IMR-90 (cell line): ENCODE measurements around the gene SLC6A7. TPM values are rescaled to one million over a fixed set of nuclear protein-coding genes. Genes with fewer than 3 reads are reported as not detected.

Source experiments
- ATAC-seq: fragments of 200-7000 bp; cut with Tn5 transposase; 2 replicates; pipeline ENCODE4 v1.9.1; 2020; ENCODE audit warnings: low read depth, mild to moderate bottlenecking, moderate library complexity
- BruUV-seq: library from RNA; stranded (reverse); fragments of 400-500 nt; replicated peaks from 2 replicates; lab custom pipeline; 2021; lab: Mats Ljungman, UMichigan
- CTCF ChIA-PET: fragments of 300-600 bp; formaldehyde crosslinking; extraction: SDS; loops from one replicate; lab custom pipeline; 2021; ENCODE audit warnings: antibody characterized with exemption; lab: Yijun Ruan, JAX
- POLR2A ChIA-PET: fragments of 300-600 bp; sonication (Branson Sonifier 250); formaldehyde crosslinking; loops from one replicate; lab custom pipeline; 2022; ENCODE audit warnings: antibody characterized with exemption; ENCODE audit not compliant: unreplicated experiment; lab: Charles Lee
- DNase-seq: peaks from one replicate; pipeline ENCODE4 v3.0.0; 2013
- H2AFZ ChIP-seq: replicated peaks from 2 replicates; pipeline ENCODE3; 2013; ENCODE audit warnings: low read length, mild to moderate bottlenecking; ENCODE audit not compliant: poor library complexity
- H2AK5ac ChIP-seq: 2 replicates; pipeline ENCODE4 v1.6.1; 2013; ENCODE audit warnings: low read depth, low read length, inconsistent platforms
- H2AK9ac ChIP-seq: replicated peaks from 2 replicates; pipeline ENCODE3; 2013; ENCODE audit warnings: mild to moderate bottlenecking, low read depth, low read length, moderate library complexity; ENCODE audit not compliant: poor library complexity
- H2BK120ac ChIP-seq: 2 replicates; pipeline ENCODE4 v1.6.1; 2013; ENCODE audit warnings: low read depth, low read length, inconsistent platforms
- H2BK15ac ChIP-seq: 3 replicates; pipeline ENCODE4 v1.6.1; 2013; ENCODE audit warnings: low read depth, low read length, inconsistent platforms
- H2BK20ac ChIP-seq: 2 replicates; pipeline ENCODE4 v1.6.1; 2013; ENCODE audit warnings: low read depth, mild to moderate bottlenecking, inconsistent platforms, low read length, moderate library complexity
- H2BK5ac ChIP-seq: 2 replicates; pipeline ENCODE4 v1.6.1; 2013; ENCODE audit warnings: mild to moderate bottlenecking, low read depth, low read length, inconsistent platforms; ENCODE audit not compliant: poor library complexity, severe bottlenecking
- H3K14ac ChIP-seq: replicated peaks from 2 replicates; pipeline ENCODE4 v1.6.1; 2013; ENCODE audit warnings: low read depth, low read length, inconsistent platforms
- H3K18ac ChIP-seq: 2 replicates; pipeline ENCODE4 v1.6.1; 2013; ENCODE audit warnings: low read depth, low read length, control low read depth
- H3K23ac ChIP-seq: 2 replicates; pipeline ENCODE4 v1.6.1; 2013; ENCODE audit warnings: low read depth, low read length, inconsistent platforms
- H3K27ac ChIP-seq: 2 replicates; pipeline ENCODE4 v1.5.1; 2013; ENCODE audit warnings: mild to moderate bottlenecking, control low read depth, low read length; ENCODE audit not compliant: insufficient read depth
- H3K27me3 ChIP-seq: 2 replicates; pipeline ENCODE4 v1.6.1; 2013; ENCODE audit warnings: low read length; ENCODE audit not compliant: control insufficient read depth, insufficient read depth
- H3K36me3 ChIP-seq: 2 replicates; pipeline ENCODE4 v1.6.1; 2013; ENCODE audit warnings: low read length, mixed read lengths; ENCODE audit not compliant: control insufficient read depth, insufficient read depth
- H3K4ac ChIP-seq: 2 replicates; pipeline ENCODE4 v1.6.1; 2013; ENCODE audit warnings: low read depth, low read length, inconsistent platforms
- H3K4me1 ChIP-seq: 2 replicates; pipeline ENCODE4 v1.6.1; 2013; ENCODE audit warnings: low read length, mixed read lengths; ENCODE audit not compliant: control insufficient read depth, insufficient read depth
- H3K4me2 ChIP-seq: 2 replicates; pipeline ENCODE4 v1.6.1; 2013; ENCODE audit warnings: low read depth, mild to moderate bottlenecking, control low read depth, low read length, moderate library complexity
- H3K4me3 ChIP-seq: 2 replicates; pipeline ENCODE4 v1.5.1; 2013; ENCODE audit warnings: low read depth, mild to moderate bottlenecking, control low read depth, low read length, moderate library complexity; ENCODE audit not compliant: insufficient read depth
- H3K56ac ChIP-seq: 2 replicates; pipeline ENCODE4 v1.6.1; 2013; ENCODE audit warnings: low read length, inconsistent platforms; ENCODE audit not compliant: insufficient read depth; ENCODE audit errors: extremely low read depth
- H3K79me1 ChIP-seq, 2 experiments: 2 replicates each; pipeline ENCODE4 v1.6.1; 2013; ENCODE audit warnings: low read length in 2 of 2, inconsistent platforms in 1 of 2, low read depth in 1 of 2
- H3K9ac ChIP-seq: 2 replicates; pipeline ENCODE4 v1.6.1; 2013; ENCODE audit warnings: low read depth, low read length, control low read depth
- H3K9me1 ChIP-seq: 2 replicates; pipeline ENCODE4 v1.6.1; 2013; ENCODE audit warnings: low read length, inconsistent platforms; ENCODE audit not compliant: insufficient read depth
- H3K9me3 ChIP-seq: 2 replicates; pipeline ENCODE4 v1.6.1; 2013; ENCODE audit warnings: low read length; ENCODE audit not compliant: control insufficient read depth, insufficient read depth
- H4K20me1 ChIP-seq: 2 replicates; pipeline ENCODE4 v1.6.1; 2013; ENCODE audit warnings: low read length, inconsistent platforms; ENCODE audit not compliant: insufficient read depth
- H4K5ac ChIP-seq: 2 replicates; pipeline ENCODE4 v1.6.1; 2013; ENCODE audit warnings: mild to moderate bottlenecking, low read depth, low read length, control low read depth
- H4K8ac ChIP-seq, 2 experiments: 2 replicates each; pipeline ENCODE4 v1.6.1; 2013; ENCODE audit warnings: low read depth in 2 of 2, low read length in 2 of 2, control low read depth in 1 of 2, inconsistent platforms in 1 of 2
- H4K91ac ChIP-seq: 2 replicates; pipeline ENCODE4 v1.6.1; 2013; ENCODE audit warnings: low read depth, low read length, inconsistent platforms; ENCODE audit not compliant: insufficient read depth
- BHLHE40 ChIP-seq: fragments of 150-350 bp; IDR thresholded peaks from 2 replicates; pipeline ENCODE4 v1.6.1; 2016; ENCODE audit warnings: mild to moderate bottlenecking, low read depth, low read length
- CEBPB ChIP-seq: IDR thresholded peaks from 2 replicates; pipeline ENCODE4 v1.6.1; 2012; ENCODE audit warnings: low read depth, low read length, improper control_type of control experiment
- CHD1 ChIP-seq: IDR thresholded peaks from 2 replicates; pipeline ENCODE4 v1.6.1; 2012; ENCODE audit warnings: low read depth, low read length, improper control_type of control experiment
- FOS ChIP-seq: fragments of 150-350 bp; IDR thresholded peaks from 2 replicates; pipeline ENCODE4 v1.6.1; 2016; ENCODE audit warnings: low read depth, low read length
- MAFK ChIP-seq: IDR thresholded peaks from 2 replicates; pipeline ENCODE4 v1.6.1; 2012; ENCODE audit warnings: low read depth, low read length, improper control_type of control experiment
- MAZ ChIP-seq: IDR thresholded peaks from 2 replicates; pipeline ENCODE4 v1.6.1; 2012; ENCODE audit warnings: low read depth, mild to moderate bottlenecking, low read length, improper control_type of control experiment, moderate library complexity, borderline replicate concordance
- MXI1 ChIP-seq: IDR thresholded peaks from 2 replicates; pipeline ENCODE4 v1.6.1; 2012; ENCODE audit warnings: low read depth, mild to moderate bottlenecking, low read length, moderate library complexity, borderline replicate concordance
- NFE2L2 ChIP-seq: fragments of 150-350 bp; IDR thresholded peaks from 2 replicates; pipeline ENCODE4 v1.6.1; 2016; ENCODE audit warnings: low read depth, mild to moderate bottlenecking, low read length
- POLR2A ChIP-seq: IDR thresholded peaks from 2 replicates; pipeline ENCODE4 v1.6.1; 2012; ENCODE audit warnings: mild to moderate bottlenecking, low read depth, low read length
- RCOR1 ChIP-seq: IDR thresholded peaks from 2 replicates; pipeline ENCODE4 v1.6.1; 2012; ENCODE audit warnings: mild to moderate bottlenecking, low read length, improper control_type of control experiment; ENCODE audit not compliant: insufficient replicate concordance
- RFX5 ChIP-seq: IDR thresholded peaks from 2 replicates; pipeline ENCODE4 v1.8.0; 2012; ENCODE audit warnings: low read depth, mild to moderate bottlenecking, low read length, moderate library complexity
- SMC3 ChIP-seq: fragments of 150-350 bp; IDR thresholded peaks from 2 replicates; pipeline ENCODE4 v1.6.1; 2016; ENCODE audit warnings: low read depth, mild to moderate bottlenecking, antibody characterized with exemption, low read length, moderate library complexity
- WGBS, 2 experiments: methylation state at CpG; one replicate each; pipeline versions ENCODE4 v1.1.5 to v1.1.7; 2013; ENCODE audit warnings: missing lambda C conversion rate in 2 of 2; ENCODE audit not compliant: insufficient read length in 1 of 2; ENCODE audit errors: extremely low coverage in 2 of 2; 5-methylcytosine and 5-hydroxymethylcytosine counted together
- dilution Hi-C: fragments of 300-500 bp; cut with HindIII; formaldehyde crosslinking; loops from one replicate; pipeline ENCODE4 v1.14.3; 2018; ENCODE audit warnings: low sequenced_read_pairs; ENCODE audit not compliant: unreplicated experiment
- in situ Hi-C: fragments of 300-500 bp; cut with MboI; formaldehyde crosslinking; loops from 3 replicates; pipeline ENCODE4 v1.14.3; 2019; ENCODE audit warnings: low sequenced_read_pairs, inconsistent platforms, mixed read lengths
- intact Hi-C: fragments of 100-400 bp; cut with micrococcal nuclease; formaldehyde crosslinking; loops from 2 replicates; pipeline ENCODE4 v1.10.0; 2022
- polyA plus RNA-seq, 3 experiments: library from polyadenylated mRNA; depleted of rRNA; stranded (reverse); fragments of >200 nt; gene quantifications; 2 replicates each; pipeline ENCODE4 v1.2.3, GENCODE V29; 2012; ENCODE audit warnings: low replicate concordance in 1 of 3
- total RNA-seq: library from RNA; depleted of rRNA; stranded (reverse); fragments of >200 nt; gene quantifications from 2 replicates; pipeline ENCODE4 v1.2.3, GENCODE V29; 2012
- TF ChIP-seq, protein P1 (sequence below): fragments of 150-350 bp; IDR thresholded peaks from 2 replicates; pipeline ENCODE4 v1.6.1; 2017; ENCODE audit warnings: mild to moderate bottlenecking, antibody characterized with exemption, low read length, low read depth
- TF ChIP-seq, protein P2 (sequence below): fragments of 150-350 bp; IDR thresholded peaks from 2 replicates; pipeline ENCODE4 v1.6.1; 2016; ENCODE audit warnings: low read depth, mild to moderate bottlenecking, low read length, moderate library complexity, borderline replicate concordance
- TF ChIP-seq, protein P3 (sequence below): conservative IDR thresholded peaks from 2 replicates; pipeline ENCODE4 v1.5.1; 2012; ENCODE audit warnings: mild to moderate bottlenecking, low read depth, low read length, improper control_type of control experiment

Gene SLC6A7
- total and polyA plus RNA-seq, 2 of the 4 experiments (the other 2 are of a cell fraction) = under 0.01 TPM; not detected in 1

DNA sequence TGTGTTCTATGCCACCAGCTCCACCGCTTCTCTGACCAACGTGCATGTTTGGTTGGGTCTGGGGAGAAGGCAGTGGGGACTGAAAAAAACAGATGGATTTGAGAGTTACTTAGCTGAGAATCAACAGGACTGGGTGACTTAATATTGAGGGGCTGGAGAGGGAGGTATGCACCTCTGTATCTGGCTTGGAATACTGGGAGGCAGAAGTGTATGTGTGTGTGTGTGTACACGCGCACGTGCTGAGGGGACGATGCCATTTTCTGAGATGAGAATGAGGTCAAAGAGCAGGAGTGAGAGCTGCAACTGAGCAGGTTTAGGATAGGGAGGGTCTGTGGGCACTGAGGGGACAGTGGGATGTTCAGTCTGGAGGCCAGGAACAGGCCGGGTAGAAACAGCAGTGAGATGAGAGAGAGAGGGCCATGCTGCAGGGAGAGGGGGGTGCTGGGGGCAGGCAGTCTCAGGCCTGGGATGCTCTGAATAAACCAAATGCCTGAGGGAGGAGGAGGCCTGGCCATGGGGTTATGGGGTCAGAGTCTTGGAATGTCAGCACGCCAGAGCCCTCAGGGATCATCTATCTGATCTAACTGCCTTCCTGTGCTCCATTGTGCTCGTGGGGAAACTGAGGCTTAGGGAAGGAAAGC, 48.2 kb upstream of the SLC6A7 start:
- dilution Hi-C loops = no loop called here
- H4K8ac ChIP-seq = peak overlapping the region; percentile 100
- 43% methylated on average over 3 of the region's 9 CpGs; no CpG with 5 or more reads in 1 of the 2 experiments for whole genome bisulfite sequencing, 2 experiments
- peaks cover 15% of the 10 kb centered on the region; the same call in 1 of the 2 replicates for H3K36me3 ChIP-seq
- H3K4me2 ChIP-seq = peak overlapping the region; percentile 45
- H3K56ac ChIP-seq = peak overlapping the region; percentile 97
- H3K9me3 ChIP-seq = no peaks in the 10 kb centered on the region
- ChIA-PET CTCF (no interaction called here), POLR2A (no interaction called here)
- no peaks in the 10 kb centered on the region for H3K27me3 ChIP-seq
- peak overlapping the region; percentile 100 for H2AK5ac ChIP-seq
- H3K4ac ChIP-seq = peak overlapping the region; percentile 100
- H3K14ac ChIP-seq = peak overlapping the region; percentile 99
- H2AFZ ChIP-seq = peak overlapping the region; percentile 48
- peaks cover 70% of the 10 kb centered on the region for H3K4me1 ChIP-seq
- peak overlapping the region; percentile 98 for H3K27ac ChIP-seq
- ATAC-seq (peak; percentile 42), DNase-seq (peak; percentile 93)
- H3K9me1 ChIP-seq = peaks cover 24% of the 10 kb centered on the region
- H2BK15ac ChIP-seq = peak overlapping the region; percentile 94
- peak overlapping the region; percentile 100 for H2BK20ac ChIP-seq
- intact Hi-C loops = no loop called here
- peak overlapping the region; percentile 97 for H2AK9ac ChIP-seq
- H3K79me1 ChIP-seq = peaks cover 31 to 79% of the 10 kb centered on the region in 2 experiments
- H2BK5ac ChIP-seq = peak overlapping the region; percentile 98
- H3K9ac ChIP-seq = peak overlapping the region; percentile 92
- in situ Hi-C loops = no loop called here
- peak overlapping the region; percentile 98 for H3K18ac ChIP-seq
- peak overlapping the region; percentile 96 for H4K5ac ChIP-seq
- peak overlapping the region; percentile 100 for H3K23ac ChIP-seq
- H3K4me3 ChIP-seq = no peak overlapping the region
- H2BK120ac ChIP-seq = peak overlapping the region; percentile 100
- BruUV-seq = no TSS peak
- peak overlapping the region; percentile 100 for H4K91ac ChIP-seq
- peaks cover 3% of the 10 kb centered on the region; the same call in 1 of the 2 replicates for H4K20me1 ChIP-seq
- TF ChIP-seq CHD1 (no peak), MXI1 (no peak), RCOR1 (no peak), FOS (no peak), BHLHE40 (peak; percentile 62; the same call in 1 of the 2 replicates), POLR2A (no peak), NFE2L2 (peak; percentile 29; the same call in 1 of the 2 replicates), MAZ (peak; percentile 76; the same call in 1 of the 2 replicates), MAFK (no peak), SMC3 (0 out of 2 replicates have a peak, but pooled peaks have one; percentile 16), CEBPB (no peak), RFX5 (no peak)
- TF ChIP-seq, protein P1, sequence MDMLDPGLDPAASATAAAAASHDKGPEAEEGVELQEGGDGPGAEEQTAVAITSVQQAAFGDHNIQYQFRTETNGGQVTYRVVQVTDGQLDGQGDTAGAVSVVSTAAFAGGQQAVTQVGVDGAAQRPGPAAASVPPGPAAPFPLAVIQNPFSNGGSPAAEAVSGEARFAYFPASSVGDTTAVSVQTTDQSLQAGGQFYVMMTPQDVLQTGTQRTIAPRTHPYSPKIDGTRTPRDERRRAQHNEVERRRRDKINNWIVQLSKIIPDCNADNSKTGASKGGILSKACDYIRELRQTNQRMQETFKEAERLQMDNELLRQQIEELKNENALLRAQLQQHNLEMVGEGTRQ = no peak
- TF ChIP-seq, protein P2, sequence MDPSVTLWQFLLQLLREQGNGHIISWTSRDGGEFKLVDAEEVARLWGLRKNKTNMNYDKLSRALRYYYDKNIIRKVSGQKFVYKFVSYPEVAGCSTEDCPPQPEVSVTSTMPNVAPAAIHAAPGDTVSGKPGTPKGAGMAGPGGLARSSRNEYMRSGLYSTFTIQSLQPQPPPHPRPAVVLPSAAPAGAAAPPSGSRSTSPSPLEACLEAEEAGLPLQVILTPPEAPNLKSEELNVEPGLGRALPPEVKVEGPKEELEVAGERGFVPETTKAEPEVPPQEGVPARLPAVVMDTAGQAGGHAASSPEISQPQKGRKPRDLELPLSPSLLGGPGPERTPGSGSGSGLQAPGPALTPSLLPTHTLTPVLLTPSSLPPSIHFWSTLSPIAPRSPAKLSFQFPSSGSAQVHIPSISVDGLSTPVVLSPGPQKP = no peak
- TF ChIP-seq, protein P3, sequence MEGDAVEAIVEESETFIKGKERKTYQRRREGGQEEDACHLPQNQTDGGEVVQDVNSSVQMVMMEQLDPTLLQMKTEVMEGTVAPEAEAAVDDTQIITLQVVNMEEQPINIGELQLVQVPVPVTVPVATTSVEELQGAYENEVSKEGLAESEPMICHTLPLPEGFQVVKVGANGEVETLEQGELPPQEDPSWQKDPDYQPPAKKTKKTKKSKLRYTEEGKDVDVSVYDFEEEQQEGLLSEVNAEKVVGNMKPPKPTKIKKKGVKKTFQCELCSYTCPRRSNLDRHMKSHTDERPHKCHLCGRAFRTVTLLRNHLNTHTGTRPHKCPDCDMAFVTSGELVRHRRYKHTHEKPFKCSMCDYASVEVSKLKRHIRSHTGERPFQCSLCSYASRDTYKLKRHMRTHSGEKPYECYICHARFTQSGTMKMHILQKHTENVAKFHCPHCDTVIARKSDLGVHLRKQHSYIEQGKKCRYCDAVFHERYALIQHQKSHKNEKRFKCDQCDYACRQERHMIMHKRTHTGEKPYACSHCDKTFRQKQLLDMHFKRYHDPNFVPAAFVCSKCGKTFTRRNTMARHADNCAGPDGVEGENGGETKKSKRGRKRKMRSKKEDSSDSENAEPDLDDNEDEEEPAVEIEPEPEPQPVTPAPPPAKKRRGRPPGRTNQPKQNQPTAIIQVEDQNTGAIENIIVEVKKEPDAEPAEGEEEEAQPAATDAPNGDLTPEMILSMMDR = no peak
